ENCODE results near the gene NEUROD1. TPM values are rescaled to one million over a fixed set of nuclear protein-coding genes. Genes with fewer than 3 reads are reported as not detected.
A peak's percentile ranks its signal among the peaks of the same experiment; 100 is the strongest.

The NEUROD1 gene
- total RNA-seq, 2 donors from 2014 or later: not detected

- Histone ChIP-seq H3K27me3 (replicated peaks; ENCODE audit: insufficient read depth) (peaks cover 8% of the 10 kb centered on the region), H3K27ac (no peak overlapping the region)
- no peak for ATAC-seq (ENCODE audit: insufficient number of reproducible peaks, low FRiP score, low read depth)
These were observed 6.4 kb upstream of the NEUROD1 start for GRCh38 chr2:181686576-181687185.

GRCh38 chr2:181685150-181685688 is 4.9 kb upstream of the NEUROD1 start:
- ATAC-seq (ENCODE audit: insufficient number of reproducible peaks, low FRiP score, low read depth) (no peak), DNase-seq (ENCODE audit: low spot score) (no peak)
- no peak overlapping the region for H3K4me3 ChIP-seq
- H3K4me1 ChIP-seq (ENCODE audit: control insufficient read depth in 1 of 2, low read depth in 2 of 2): peaks cover 14 to 15% of the 10 kb centered on the region in 2 donors
- H3K27ac ChIP-seq: no peak overlapping the region
- TF ChIP-seq, protein P1, sequence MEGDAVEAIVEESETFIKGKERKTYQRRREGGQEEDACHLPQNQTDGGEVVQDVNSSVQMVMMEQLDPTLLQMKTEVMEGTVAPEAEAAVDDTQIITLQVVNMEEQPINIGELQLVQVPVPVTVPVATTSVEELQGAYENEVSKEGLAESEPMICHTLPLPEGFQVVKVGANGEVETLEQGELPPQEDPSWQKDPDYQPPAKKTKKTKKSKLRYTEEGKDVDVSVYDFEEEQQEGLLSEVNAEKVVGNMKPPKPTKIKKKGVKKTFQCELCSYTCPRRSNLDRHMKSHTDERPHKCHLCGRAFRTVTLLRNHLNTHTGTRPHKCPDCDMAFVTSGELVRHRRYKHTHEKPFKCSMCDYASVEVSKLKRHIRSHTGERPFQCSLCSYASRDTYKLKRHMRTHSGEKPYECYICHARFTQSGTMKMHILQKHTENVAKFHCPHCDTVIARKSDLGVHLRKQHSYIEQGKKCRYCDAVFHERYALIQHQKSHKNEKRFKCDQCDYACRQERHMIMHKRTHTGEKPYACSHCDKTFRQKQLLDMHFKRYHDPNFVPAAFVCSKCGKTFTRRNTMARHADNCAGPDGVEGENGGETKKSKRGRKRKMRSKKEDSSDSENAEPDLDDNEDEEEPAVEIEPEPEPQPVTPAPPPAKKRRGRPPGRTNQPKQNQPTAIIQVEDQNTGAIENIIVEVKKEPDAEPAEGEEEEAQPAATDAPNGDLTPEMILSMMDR (IDR thresholded peaks at IDR 0.05): no peak
- no peaks in the 10 kb centered on the region for H3K9me3 ChIP-seq
- peaks cover 8% of the 10 kb centered on the region for H3K27me3 ChIP-seq (replicated peaks; ENCODE audit: insufficient read depth)
- no peaks in the 10 kb centered on the region for H3K36me3 ChIP-seq

More at GRCh38 chr2:181686576-181687185, 6.4 kb upstream of the NEUROD1 start:
- H3K4me3 ChIP-seq: no peak overlapping the region
- peaks cover 14 to 15% of the 10 kb centered on the region in 2 donors for H3K4me1 ChIP-seq (ENCODE audit: control insufficient read depth in 1 of 2, low read depth in 2 of 2)
- no peaks in the 10 kb centered on the region for H3K9me3 ChIP-seq
- H3K36me3 ChIP-seq: no peaks in the 10 kb centered on the region
- TF ChIP-seq, protein P1 (IDR thresholded peaks at IDR 0.05): no peak
- no peak for DNase-seq (ENCODE audit: low spot score)

- Histone ChIP-seq H3K4me1 (ENCODE audit: control insufficient read depth in 1 of 2, low read depth in 2 of 2) (peaks cover 14 to 15% of the 10 kb centered on the region in 2 donors), H3K9me3 (no peaks in the 10 kb centered on the region), H3K27me3 (replicated peaks; ENCODE audit: insufficient read depth) (peaks cover 8% of the 10 kb centered on the region), H3K27ac (no peak overlapping the region), H3K4me3 (no peak overlapping the region), H3K36me3 (no peaks in the 10 kb centered on the region)
- DNase-seq (ENCODE audit: low spot score) (no peak), ATAC-seq (ENCODE audit: insufficient number of reproducible peaks, low FRiP score, low read depth) (no peak)
- TF ChIP-seq, protein P1 (IDR thresholded peaks at IDR 0.05): no peak
These were observed 4.3 kb upstream of the NEUROD1 start for GRCh38 chr2:181684454-181685149.

DNA sequence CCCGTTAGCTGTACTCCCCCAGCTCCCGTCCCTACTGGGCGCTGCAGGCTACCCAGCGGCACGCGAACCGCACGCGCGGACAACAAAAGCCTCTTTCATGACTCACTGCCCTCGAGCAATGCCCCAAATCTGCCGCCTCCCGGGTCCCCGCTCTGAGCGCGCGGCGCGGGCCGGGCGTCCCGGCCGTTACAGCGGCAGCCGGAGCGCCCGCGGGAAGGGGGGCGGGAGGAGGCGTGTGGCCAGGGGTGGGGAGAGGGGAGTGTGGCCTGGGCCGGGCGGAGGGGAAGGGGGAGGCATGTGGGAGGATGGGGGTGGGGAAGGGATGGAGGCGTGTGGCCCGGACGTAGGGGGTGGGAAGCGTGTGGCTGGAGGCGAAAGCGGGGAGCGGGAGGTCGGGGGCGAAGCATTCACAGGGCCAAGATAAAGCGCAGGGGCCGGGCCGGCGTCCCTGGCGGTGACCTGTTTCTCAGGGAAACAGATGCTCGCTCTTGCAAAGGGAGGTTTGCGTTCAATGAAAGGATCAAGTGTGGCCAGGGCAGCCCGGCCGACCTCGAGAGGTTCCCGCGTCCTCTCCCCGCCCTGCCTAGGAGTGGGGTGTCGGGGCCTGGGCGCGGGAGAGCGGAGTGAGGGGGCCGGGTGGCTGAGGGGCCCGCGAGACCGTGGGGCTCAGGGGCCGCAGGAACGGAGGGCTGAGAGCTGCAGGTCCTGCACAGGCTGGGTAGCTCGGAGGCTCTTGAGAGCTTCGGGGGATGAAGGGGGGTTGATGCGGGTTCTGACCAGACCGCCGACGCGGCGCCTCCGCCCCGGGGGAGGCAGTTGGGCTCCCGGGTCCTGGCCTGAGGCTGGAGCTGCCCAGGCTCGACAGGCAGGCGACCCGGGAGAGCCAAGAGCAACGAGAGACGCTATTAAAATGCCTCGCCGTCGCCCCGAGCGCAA is 3.5 kb upstream of the NEUROD1 start:
- Histone ChIP-seq H3K27ac (no peak overlapping the region), H3K36me3 (no peaks in the 10 kb centered on the region), H3K27me3 (replicated peaks; ENCODE audit: insufficient read depth) (peaks cover 8% of the 10 kb centered on the region), H3K9me3 (no peaks in the 10 kb centered on the region), H3K4me1 (ENCODE audit: control insufficient read depth in 1 of 2, low read depth in 2 of 2) (peaks cover 14 to 15% of the 10 kb centered on the region in 2 donors), H3K4me3 (peak overlapping the region; percentile 56)
- TF ChIP-seq, protein P1 (IDR thresholded peaks at IDR 0.05): no peak
- ATAC-seq (ENCODE audit: insufficient number of reproducible peaks, low FRiP score, low read depth) (no peak), DNase-seq (ENCODE audit: low spot score) (no peak)
